Activated CD8-positive, alpha-beta memory T cell treated with anti-CD3 and anti-CD28 coated beads, Interleukin-2, amount 50 U/mL, for 24 hours (primary cell): Measurements from ENCODE around the gene C3orf20.
"Not testable (repeated sequence)": the region's sequence is repeated elsewhere in the genome, so short reads cannot be mapped to it uniquely, and the experiment has no call there.

Experiments used
- DNase-seq: peaks from one replicate; pipeline ENCODE4 v3.0.0-alpha.2; 2020; ENCODE audit errors: extremely low read depth

C3orf20 gene

GRCh38 chr3:14699643-14700042, 24.7 kb downstream of the C3orf20 start:
- no peak for DNase-seq

GRCh38 chr3:14700891-14701290, 25.9 kb downstream of the C3orf20 start:
- no peak for DNase-seq

GRCh38 chr3:14701676-14702075, 26.7 kb downstream of the C3orf20 start:
- DNase-seq = no peak

GRCh38 chr3:14703128-14703750, 28.3 kb downstream of the C3orf20 start:
- no peak for DNase-seq

- DNase-seq = no peak
Observed at GRCh38 chr3:14703791-14704190, 28.9 kb downstream of the C3orf20 start.

- DNase-seq = no peak
Observed at GRCh38 chr3:14706096-14706495, 31.2 kb downstream of the C3orf20 start.

GRCh38 chr3:14716591-14716990, 41.6 kb downstream of the C3orf20 start:
- no peak for DNase-seq

GRCh38 chr3:14717307-14717706, 42.4 kb downstream of the C3orf20 start:
- no peak for DNase-seq

GRCh38 chr3:14718539-14718938, 43.6 kb downstream of the C3orf20 start:
- DNase-seq = no peak

GRCh38 chr3:14719006-14719405, 44.1 kb downstream of the C3orf20 start:
- no peak for DNase-seq

- no peak for DNase-seq
Observed at GRCh38 chr3:14721126-14721864, 46.4 kb downstream of the C3orf20 start.

GRCh38 chr3:14725013-14725412, 50.1 kb downstream of the C3orf20 start:
- DNase-seq = no peak

GRCh38 chr3:14725564-14726440, 50.9 kb downstream of the C3orf20 start:
- DNase-seq = no peak

GRCh38 chr3:14726441-14726780, 51.5 kb downstream of the C3orf20 start:
- DNase-seq = no peak

- DNase-seq = no peak
Observed at GRCh38 chr3:14728113-14728512, 53.2 kb downstream of the C3orf20 start.

GRCh38 chr3:14730703-14731382, 55.9 kb downstream of the C3orf20 start:
- no peak for DNase-seq

- no peak for DNase-seq
Observed at GRCh38 chr3:14740983-14741382, 66.0 kb downstream of the C3orf20 start.

GRCh38 chr3:14741510-14741909, 66.6 kb downstream of the C3orf20 start:
- no peak for DNase-seq

- no peak for DNase-seq
Observed at GRCh38 chr3:14744556-14744955, 69.6 kb downstream of the C3orf20 start.

GRCh38 chr3:14750650-14751049, 75.7 kb downstream of the C3orf20 start:
- DNase-seq = no peak

GRCh38 chr3:14752979-14753378, 78.0 kb downstream of the C3orf20 start:
- DNase-seq = not testable (repeated sequence)

- DNase-seq = no peak
Observed at GRCh38 chr3:14757153-14757700, 82.3 kb downstream of the C3orf20 start.
